ENCODE results near the gene LMO1.

DNA sequence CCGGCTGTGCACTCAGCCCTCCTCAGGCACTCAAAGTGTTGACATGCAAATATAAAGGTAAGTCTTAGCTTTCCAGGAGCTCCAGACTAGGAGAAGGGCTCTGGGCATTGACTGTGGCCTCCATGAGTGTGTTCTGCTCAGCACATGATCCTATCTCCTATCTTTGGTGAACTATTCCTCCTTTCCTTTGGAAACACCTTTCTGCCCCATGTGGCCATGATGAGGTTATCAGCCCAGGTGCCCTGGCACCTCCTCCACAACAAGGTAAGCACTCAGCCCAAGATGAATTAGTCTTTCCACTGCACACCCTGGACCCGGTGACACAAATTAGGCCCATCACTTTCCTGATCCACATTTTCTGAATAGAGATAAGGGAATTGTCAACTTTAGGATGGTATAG lies 37.9 kb upstream of the LMO1 start:
- TF ChIP-seq, protein P1, sequence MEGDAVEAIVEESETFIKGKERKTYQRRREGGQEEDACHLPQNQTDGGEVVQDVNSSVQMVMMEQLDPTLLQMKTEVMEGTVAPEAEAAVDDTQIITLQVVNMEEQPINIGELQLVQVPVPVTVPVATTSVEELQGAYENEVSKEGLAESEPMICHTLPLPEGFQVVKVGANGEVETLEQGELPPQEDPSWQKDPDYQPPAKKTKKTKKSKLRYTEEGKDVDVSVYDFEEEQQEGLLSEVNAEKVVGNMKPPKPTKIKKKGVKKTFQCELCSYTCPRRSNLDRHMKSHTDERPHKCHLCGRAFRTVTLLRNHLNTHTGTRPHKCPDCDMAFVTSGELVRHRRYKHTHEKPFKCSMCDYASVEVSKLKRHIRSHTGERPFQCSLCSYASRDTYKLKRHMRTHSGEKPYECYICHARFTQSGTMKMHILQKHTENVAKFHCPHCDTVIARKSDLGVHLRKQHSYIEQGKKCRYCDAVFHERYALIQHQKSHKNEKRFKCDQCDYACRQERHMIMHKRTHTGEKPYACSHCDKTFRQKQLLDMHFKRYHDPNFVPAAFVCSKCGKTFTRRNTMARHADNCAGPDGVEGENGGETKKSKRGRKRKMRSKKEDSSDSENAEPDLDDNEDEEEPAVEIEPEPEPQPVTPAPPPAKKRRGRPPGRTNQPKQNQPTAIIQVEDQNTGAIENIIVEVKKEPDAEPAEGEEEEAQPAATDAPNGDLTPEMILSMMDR (IDR thresholded peaks at IDR 0.05 in 2 of 3, conservative IDR thresholded peaks at IDR 0.05 in 1 of 3; ENCODE audit: borderline replicate concordance in 1 of 3, insufficient read depth in 1 of 3, low read depth in 2 of 3, low read length in 2 of 3) = peak in 1 of 3 experiments; percentile 6; a peak in 1 of 6 replicates
- no peak for TF ChIP-seq SRF (IDR thresholded peaks at IDR 0.05; ENCODE audit: low read depth)
- TF ChIP-seq, protein P2, sequence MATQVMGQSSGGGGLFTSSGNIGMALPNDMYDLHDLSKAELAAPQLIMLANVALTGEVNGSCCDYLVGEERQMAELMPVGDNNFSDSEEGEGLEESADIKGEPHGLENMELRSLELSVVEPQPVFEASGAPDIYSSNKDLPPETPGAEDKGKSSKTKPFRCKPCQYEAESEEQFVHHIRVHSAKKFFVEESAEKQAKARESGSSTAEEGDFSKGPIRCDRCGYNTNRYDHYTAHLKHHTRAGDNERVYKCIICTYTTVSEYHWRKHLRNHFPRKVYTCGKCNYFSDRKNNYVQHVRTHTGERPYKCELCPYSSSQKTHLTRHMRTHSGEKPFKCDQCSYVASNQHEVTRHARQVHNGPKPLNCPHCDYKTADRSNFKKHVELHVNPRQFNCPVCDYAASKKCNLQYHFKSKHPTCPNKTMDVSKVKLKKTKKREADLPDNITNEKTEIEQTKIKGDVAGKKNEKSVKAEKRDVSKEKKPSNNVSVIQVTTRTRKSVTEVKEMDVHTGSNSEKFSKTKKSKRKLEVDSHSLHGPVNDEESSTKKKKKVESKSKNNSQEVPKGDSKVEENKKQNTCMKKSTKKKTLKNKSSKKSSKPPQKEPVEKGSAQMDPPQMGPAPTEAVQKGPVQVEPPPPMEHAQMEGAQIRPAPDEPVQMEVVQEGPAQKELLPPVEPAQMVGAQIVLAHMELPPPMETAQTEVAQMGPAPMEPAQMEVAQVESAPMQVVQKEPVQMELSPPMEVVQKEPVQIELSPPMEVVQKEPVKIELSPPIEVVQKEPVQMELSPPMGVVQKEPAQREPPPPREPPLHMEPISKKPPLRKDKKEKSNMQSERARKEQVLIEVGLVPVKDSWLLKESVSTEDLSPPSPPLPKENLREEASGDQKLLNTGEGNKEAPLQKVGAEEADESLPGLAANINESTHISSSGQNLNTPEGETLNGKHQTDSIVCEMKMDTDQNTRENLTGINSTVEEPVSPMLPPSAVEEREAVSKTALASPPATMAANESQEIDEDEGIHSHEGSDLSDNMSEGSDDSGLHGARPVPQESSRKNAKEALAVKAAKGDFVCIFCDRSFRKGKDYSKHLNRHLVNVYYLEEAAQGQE (IDR thresholded peaks at IDR 0.05; ENCODE audit: low read depth) = no peak
- TF ChIP-seq RAD21 (IDR thresholded peaks at IDR 0.05; ENCODE audit: low read depth) = no peak
- TF ChIP-seq, protein P3, sequence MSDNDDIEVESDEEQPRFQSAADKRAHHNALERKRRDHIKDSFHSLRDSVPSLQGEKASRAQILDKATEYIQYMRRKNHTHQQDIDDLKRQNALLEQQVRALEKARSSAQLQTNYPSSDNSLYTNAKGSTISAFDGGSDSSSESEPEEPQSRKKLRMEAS (IDR thresholded peaks at IDR 0.05) = no peak
- TF ChIP-seq EZH2phosphoT487 (IDR thresholded peaks at IDR 0.05; ENCODE audit: borderline replicate concordance) = no peak
- no peak for TF ChIP-seq JUND (IDR thresholded peaks at IDR 0.05)

Data from HCT116 (cell line).